SJSA1 (cell line): Measurements from ENCODE around the gene CAPN3. TPM values are rescaled to one million over a fixed set of nuclear protein-coding genes. Genes with fewer than 3 reads are reported as not detected.
A peak's percentile ranks its signal among the peaks of the same experiment; 100 is the strongest.

ENCODE experiments used
- DNase-seq, 2 experiments: peaks; one replicate each; pipeline ENCODE4 v3.0.0-alpha.2; 2015 to 2020; ENCODE audit warnings: low spot score in 2 of 2, low read depth in 1 of 2
- H3K27ac ChIP-seq: fragments of 250-450 bp; sonication (Bioruptor Pico); 2 replicates; pipeline ENCODE4 v1.5.1; 2020; ENCODE audit warnings: mild to moderate bottlenecking, moderate library complexity
- H3K27me3 ChIP-seq: fragments of 250-450 bp; sonication (Bioruptor Pico); replicated peaks from 2 replicates; pipeline ENCODE4 v1.5.1; 2020; ENCODE audit warnings: mild to moderate bottlenecking, moderate library complexity
- H3K36me3 ChIP-seq: fragments of 250-450 bp; sonication (Bioruptor Pico); 2 replicates; pipeline ENCODE4 v1.5.1; 2020; ENCODE audit warnings: mild to moderate bottlenecking
- H3K4me1 ChIP-seq: fragments of 250-450 bp; sonication (Bioruptor Pico); replicated peaks from 2 replicates; pipeline ENCODE4 v1.6.1; 2021; ENCODE audit warnings: mild to moderate bottlenecking
- H3K4me3 ChIP-seq: fragments of 250-450 bp; sonication (Bioruptor Pico); 2 replicates; pipeline ENCODE4 v1.5.1; 2020; ENCODE audit warnings: mild to moderate bottlenecking
- H3K9me3 ChIP-seq: fragments of 250-450 bp; sonication (Bioruptor Pico); replicated peaks from 2 replicates; pipeline ENCODE4 v1.5.1; 2020; ENCODE audit warnings: mild to moderate bottlenecking
- total RNA-seq: library from RNA; depleted of rRNA; stranded (reverse); fragments of >200 nt; shearing (Covaris generic); gene quantifications from 2 replicates; pipeline ENCODE4 v1.2.3, GENCODE V29; 2014

Gene CAPN3
- total RNA-seq, 1 experiment from 2014 or later: 0.11 TPM

DNA sequence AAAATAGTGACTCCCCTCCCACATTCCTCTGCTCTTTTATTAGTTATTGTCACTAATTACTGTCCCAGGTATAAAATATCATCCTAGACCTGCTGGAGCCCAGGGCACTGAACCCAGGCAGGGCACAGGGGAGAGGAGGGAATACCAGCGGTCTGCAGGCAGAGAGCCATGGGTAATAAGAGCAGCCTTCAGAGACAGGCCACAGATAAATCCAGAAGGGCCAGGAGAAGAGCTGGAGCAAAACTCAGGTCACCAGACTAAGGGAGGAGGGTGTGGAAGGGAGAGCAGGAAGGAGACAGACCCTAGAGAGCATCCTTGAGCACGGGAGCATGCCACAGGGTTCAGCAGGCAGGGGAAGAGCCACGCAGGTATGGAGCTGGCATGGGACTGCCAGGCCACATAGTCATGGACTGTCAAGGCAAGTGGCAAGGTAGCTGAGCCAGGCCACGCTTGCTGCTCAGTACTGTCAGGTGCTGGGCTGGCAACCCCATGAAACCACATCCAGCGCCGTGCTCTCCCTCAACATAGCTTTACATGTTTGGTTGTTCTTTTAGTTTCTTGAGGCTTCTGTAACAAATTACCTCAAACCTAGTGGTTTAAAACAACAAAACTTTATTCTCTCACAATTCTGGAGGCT lies 15.6 kb upstream of the CAPN3 start:
- H3K4me3 ChIP-seq: no peak overlapping the region
- H3K9me3 ChIP-seq: no peaks in the 10 kb centered on the region
- peaks cover 10% of the 10 kb centered on the region; the same call in 1 of the 2 replicates for H3K4me1 ChIP-seq
- 0 out of 2 replicates have a peak, but pooled peaks cover 2% of the 10 kb centered on the region for H3K36me3 ChIP-seq
- H3K27ac ChIP-seq: no peak overlapping the region
- no peak for DNase-seq
- H3K27me3 ChIP-seq: no peaks in the 10 kb centered on the region

DNA sequence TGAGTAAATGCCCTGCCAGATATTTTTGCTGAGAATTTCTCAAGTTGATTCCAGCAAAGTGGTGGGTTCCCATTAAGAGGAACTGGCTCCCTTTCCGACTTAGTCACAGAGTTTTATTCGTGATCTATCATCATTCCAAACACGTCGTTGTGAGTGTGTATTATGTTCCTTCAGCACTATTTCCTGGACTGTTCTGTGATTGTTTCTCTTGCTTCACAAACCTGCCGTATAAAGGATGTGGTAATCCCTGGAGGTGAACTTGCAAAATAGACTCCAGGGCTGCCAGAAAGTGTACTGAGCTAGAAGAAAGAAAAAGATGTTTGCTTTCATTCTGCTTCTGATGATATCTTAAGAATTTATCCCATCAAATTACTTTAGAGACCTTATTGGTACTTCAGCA lies 14.5 kb upstream of the CAPN3 start:
- no peak overlapping the region for H3K4me3 ChIP-seq
- H3K9me3 ChIP-seq: no peaks in the 10 kb centered on the region
- 0 out of 2 replicates have a peak, but pooled peaks cover 2% of the 10 kb centered on the region for H3K36me3 ChIP-seq
- H3K27me3 ChIP-seq: no peaks in the 10 kb centered on the region
- peaks cover 10% of the 10 kb centered on the region; the same call in 1 of the 2 replicates for H3K4me1 ChIP-seq
- no peak overlapping the region for H3K27ac ChIP-seq
- DNase-seq: no peak

- Histone ChIP-seq H3K36me3 (0 out of 2 replicates have a peak, but pooled peaks cover 2% of the 10 kb centered on the region), H3K9me3 (no peaks in the 10 kb centered on the region), H3K4me1 (peaks cover 10% of the 10 kb centered on the region; the same call in 1 of the 2 replicates), H3K27ac (no peak overlapping the region), H3K27me3 (no peaks in the 10 kb centered on the region), H3K4me3 (no peak overlapping the region)
- no peak for DNase-seq
Measured at GRCh38 chr15:42345504-42345903, 13.8 kb upstream of the CAPN3 start.

- Histone ChIP-seq H3K4me1 (peaks cover 10% of the 10 kb centered on the region; the same call in 1 of the 2 replicates), H3K9me3 (no peaks in the 10 kb centered on the region), H3K27me3 (no peaks in the 10 kb centered on the region), H3K36me3 (0 out of 2 replicates have a peak, but pooled peaks cover 2% of the 10 kb centered on the region), H3K27ac (no peak overlapping the region), H3K4me3 (no peak overlapping the region)
- peak in 1 of 2 experiments; percentile 9 for DNase-seq
Measured at GRCh38 chr15:42348083-42348482, 11.2 kb upstream of the CAPN3 start.

DNA sequence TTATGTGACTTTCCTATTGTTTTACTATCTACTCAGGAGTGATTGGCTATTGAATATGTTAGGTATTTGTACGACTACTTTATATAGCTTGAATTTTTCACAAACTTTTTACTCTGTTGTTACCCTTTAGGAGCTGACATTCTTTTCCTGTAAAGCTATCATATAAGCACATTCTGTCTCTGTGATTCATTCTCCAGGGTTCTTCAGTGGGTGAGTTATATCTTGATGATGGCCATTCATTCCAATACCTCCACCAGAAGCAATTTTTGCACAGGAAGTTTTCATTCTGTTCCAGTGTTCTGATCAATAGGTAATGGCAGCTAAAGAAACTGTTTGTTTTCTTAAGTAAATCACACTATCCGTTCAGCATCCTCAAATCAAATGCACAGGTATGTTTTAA lies 10.1 kb upstream of the CAPN3 start:
- no peak overlapping the region for H3K4me3 ChIP-seq
- H3K9me3 ChIP-seq: no peaks in the 10 kb centered on the region
- H3K27me3 ChIP-seq: no peaks in the 10 kb centered on the region
- H3K27ac ChIP-seq: no peak overlapping the region
- 0 out of 2 replicates have a peak, but pooled peaks cover 2% of the 10 kb centered on the region for H3K36me3 ChIP-seq
- no peak for DNase-seq
- H3K4me1 ChIP-seq: peaks cover 10% of the 10 kb centered on the region; the same call in 1 of the 2 replicates

GRCh38 chr15:42352401-42352800 lies 6.9 kb upstream of the CAPN3 start:
- Histone ChIP-seq H3K36me3 (no peaks in the 10 kb centered on the region), H3K27ac (no peak overlapping the region), H3K9me3 (no peaks in the 10 kb centered on the region), H3K4me1 (peaks cover 10% of the 10 kb centered on the region; the same call in 1 of the 2 replicates), H3K27me3 (no peaks in the 10 kb centered on the region), H3K4me3 (no peak overlapping the region)
- no peak for DNase-seq

- Histone ChIP-seq H3K36me3 (no peaks in the 10 kb centered on the region), H3K4me1 (peaks cover 4% of the 10 kb centered on the region; the same call in 1 of the 2 replicates), H3K27me3 (no peaks in the 10 kb centered on the region), H3K4me3 (no peak overlapping the region), H3K27ac (no peak overlapping the region), H3K9me3 (no peaks in the 10 kb centered on the region)
- no peak for DNase-seq
Measured at GRCh38 chr15:42353061-42353460, 6.2 kb upstream of the CAPN3 start.

- Histone ChIP-seq H3K27me3 (no peaks in the 10 kb centered on the region), H3K36me3 (no peaks in the 10 kb centered on the region), H3K4me1 (no peaks in the 10 kb centered on the region), H3K4me3 (no peak overlapping the region), H3K9me3 (no peaks in the 10 kb centered on the region), H3K27ac (no peak overlapping the region)
- DNase-seq: no peak
Measured at GRCh38 chr15:42354824-42355223, 4.5 kb upstream of the CAPN3 start.

DNA sequence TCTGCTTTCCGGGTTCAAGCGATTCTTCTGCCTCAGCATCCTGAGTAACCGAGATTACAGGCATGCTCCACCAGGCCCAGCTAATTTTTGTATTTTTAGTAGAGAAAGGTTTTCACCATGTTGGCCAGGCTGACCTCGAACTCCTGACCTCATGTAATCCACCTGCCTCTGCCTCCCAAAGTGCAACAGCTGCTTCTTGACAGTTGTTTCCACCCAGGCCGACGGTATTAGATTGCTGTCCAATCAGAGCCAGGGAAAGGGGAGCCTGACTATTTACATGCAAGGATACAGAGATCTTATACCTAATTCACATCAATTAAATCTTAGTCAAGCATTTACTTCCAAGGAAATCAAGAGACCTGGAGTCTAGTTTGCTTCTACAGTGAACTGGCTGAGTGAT lies 4.0 kb upstream of the CAPN3 start:
- Histone ChIP-seq H3K9me3 (no peaks in the 10 kb centered on the region), H3K4me3 (no peak overlapping the region), H3K27ac (no peak overlapping the region), H3K4me1 (no peaks in the 10 kb centered on the region), H3K27me3 (no peaks in the 10 kb centered on the region), H3K36me3 (no peaks in the 10 kb centered on the region)
- DNase-seq: no peak

DNA sequence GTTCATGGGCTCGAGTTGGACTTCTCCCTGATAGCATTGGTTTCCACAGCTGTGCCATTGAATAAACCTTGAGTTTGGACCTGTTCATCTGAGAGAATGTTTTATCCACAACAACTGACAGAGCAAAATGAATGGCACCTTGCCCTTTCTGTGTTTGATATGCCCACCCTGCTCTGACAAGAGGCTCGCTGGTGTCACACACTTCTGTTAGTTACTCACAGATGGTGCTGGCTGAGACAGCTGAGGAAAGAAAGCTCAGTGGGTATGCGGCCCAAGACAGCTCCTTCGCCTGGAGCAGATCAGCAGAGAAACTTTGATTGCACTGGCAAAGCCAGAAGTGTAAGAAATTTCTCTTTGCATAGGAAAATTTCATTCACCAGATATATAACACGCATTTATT lies 2.5 kb upstream of the CAPN3 start:
- no peaks in the 10 kb centered on the region for H3K9me3 ChIP-seq
- H3K4me3 ChIP-seq: no peak overlapping the region

GRCh38 chr15:42358141-42358540 lies 1.2 kb upstream of the CAPN3 start:
- H3K4me1 ChIP-seq: no peaks in the 10 kb centered on the region
- no peaks in the 10 kb centered on the region for H3K27me3 ChIP-seq
- H3K27ac ChIP-seq: no peak overlapping the region
- H3K36me3 ChIP-seq: no peaks in the 10 kb centered on the region
- no peak overlapping the region for H3K4me3 ChIP-seq
- H3K9me3 ChIP-seq: no peaks in the 10 kb centered on the region
- no peak for DNase-seq

More for the DNA sequence above, 2.5 kb upstream of the CAPN3 start:
- Histone ChIP-seq H3K27ac (no peak overlapping the region), H3K4me1 (no peaks in the 10 kb centered on the region), H3K27me3 (no peaks in the 10 kb centered on the region), H3K36me3 (no peaks in the 10 kb centered on the region)
- no peak for DNase-seq

DNA sequence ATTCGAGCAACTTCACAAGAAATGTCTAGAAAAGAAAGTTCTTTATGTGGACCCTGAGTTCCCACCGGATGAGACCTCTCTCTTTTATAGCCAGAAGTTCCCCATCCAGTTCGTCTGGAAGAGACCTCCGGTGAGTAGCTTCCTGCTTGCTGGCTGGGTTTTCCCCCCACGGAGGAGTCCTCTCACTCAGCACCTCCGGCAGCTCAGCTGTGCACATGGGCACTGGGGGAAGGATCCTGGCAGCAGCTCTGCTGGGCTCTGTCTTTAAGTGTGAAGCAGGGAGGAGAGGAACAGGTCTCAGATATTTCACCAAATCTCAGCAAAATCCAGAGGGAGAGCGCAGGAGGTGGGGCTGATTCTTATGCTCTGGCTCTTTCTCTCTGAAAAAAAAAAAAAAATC lies 684 bp downstream of the CAPN3 start:
- Histone ChIP-seq H3K4me3 (no peak overlapping the region), H3K9me3 (no peaks in the 10 kb centered on the region), H3K27me3 (no peaks in the 10 kb centered on the region), H3K4me1 (no peaks in the 10 kb centered on the region), H3K36me3 (no peaks in the 10 kb centered on the region), H3K27ac (no peak overlapping the region)
- DNase-seq: no peak

DNA sequence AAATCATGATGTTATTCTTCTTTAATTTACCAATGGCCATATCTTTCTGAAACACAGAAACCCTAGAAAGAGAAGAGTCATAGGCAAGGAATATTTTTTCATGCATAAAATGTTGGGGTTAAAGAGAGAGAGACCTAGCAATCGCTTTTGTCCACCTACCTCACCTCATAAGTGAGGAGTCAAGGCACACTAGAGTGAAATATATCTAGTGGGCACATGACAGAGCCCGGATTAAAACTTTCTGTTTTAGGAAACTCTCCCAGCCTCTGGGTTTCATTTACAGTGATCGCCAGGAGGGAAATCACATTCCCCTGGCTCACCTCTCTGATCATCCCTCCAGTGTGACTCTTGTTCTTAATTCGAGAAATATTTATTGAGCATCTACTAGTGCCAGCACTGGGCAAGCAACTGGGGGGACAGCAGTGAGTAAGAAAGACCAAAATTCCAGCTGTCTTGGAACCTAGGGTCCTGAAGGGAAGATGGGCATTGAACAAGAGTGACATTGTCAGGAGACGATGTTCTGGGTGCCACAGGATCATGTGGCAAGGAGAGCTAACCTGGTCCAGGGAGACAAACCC lies 1.3 kb downstream of the CAPN3 start:
- Histone ChIP-seq H3K27me3 (no peaks in the 10 kb centered on the region), H3K36me3 (no peaks in the 10 kb centered on the region), H3K27ac (no peak overlapping the region), H3K4me1 (no peaks in the 10 kb centered on the region), H3K4me3 (no peak overlapping the region), H3K9me3 (no peaks in the 10 kb centered on the region)
- DNase-seq: no peak

- H3K36me3 ChIP-seq: no peaks in the 10 kb centered on the region
- no peaks in the 10 kb centered on the region for H3K27me3 ChIP-seq
- DNase-seq: no peak
- H3K9me3 ChIP-seq: no peaks in the 10 kb centered on the region
- H3K4me1 ChIP-seq: no peaks in the 10 kb centered on the region
- no peak overlapping the region for H3K4me3 ChIP-seq
- H3K27ac ChIP-seq: no peak overlapping the region
Measured at GRCh38 chr15:42363487-42363886, 4.2 kb downstream of the CAPN3 start.
